HG02759 (cell line): ENCODE results near the gene TMEM131L.
A peak's percentile ranks its signal among the peaks of the same experiment; 100 is the strongest.

Experiments used
- ATAC-seq: cut with Tn5 transposase; IDR thresholded peaks from one replicate; pipeline ENCODE4 v1.9.1; 2021; ENCODE audit warnings: mild to moderate bottlenecking, moderate library complexity; ENCODE audit not compliant: unreplicated experiment

TMEM131L gene

GRCh38 chr4:153471698-153472093 is 5.5 kb downstream of the TMEM131L start:
- peak; percentile 26 for ATAC-seq

- peak; percentile 50 for ATAC-seq
Measured at GRCh38 chr4:153472122-153473037, 6.2 kb downstream of the TMEM131L start.

GRCh38 chr4:153474251-153474650 is 8.1 kb downstream of the TMEM131L start:
- ATAC-seq = no peak

GRCh38 chr4:153476829-153477574 is 10.8 kb downstream of the TMEM131L start:
- no peak for ATAC-seq

- no peak for ATAC-seq
Measured at GRCh38 chr4:153479101-153479500, 12.9 kb downstream of the TMEM131L start.

GRCh38 chr4:153480704-153481103 is 14.5 kb downstream of the TMEM131L start:
- no peak for ATAC-seq

- no peak for ATAC-seq
Measured at GRCh38 chr4:153481478-153481877, 15.3 kb downstream of the TMEM131L start.

GRCh38 chr4:153483432-153484418 is 17.6 kb downstream of the TMEM131L start:
- ATAC-seq = no peak

GRCh38 chr4:153485359-153485758 is 19.2 kb downstream of the TMEM131L start:
- no peak for ATAC-seq

- ATAC-seq = no peak
Measured at GRCh38 chr4:153485860-153486259, 19.7 kb downstream of the TMEM131L start.

GRCh38 chr4:153486281-153487151 is 20.4 kb downstream of the TMEM131L start:
- no peak for ATAC-seq

- peak; percentile 60 for ATAC-seq
Measured at GRCh38 chr4:153488006-153488891, 22.1 kb downstream of the TMEM131L start.

- no peak for ATAC-seq
Measured at GRCh38 chr4:153489856-153490558, 23.8 kb downstream of the TMEM131L start.

GRCh38 chr4:153490985-153491483 is 24.9 kb downstream of the TMEM131L start:
- ATAC-seq = no peak

- ATAC-seq = no peak
Measured at GRCh38 chr4:153494562-153494961, 28.4 kb downstream of the TMEM131L start.

- ATAC-seq = no peak
Measured at GRCh38 chr4:153495480-153496193, 29.5 kb downstream of the TMEM131L start.

- ATAC-seq = no peak
Measured at GRCh38 chr4:153497091-153497531, 31.0 kb downstream of the TMEM131L start.
